ENCODE measurements around the gene SPATA12.

The SPATA12 gene

GRCh38 chr3:57053122-57053521 lies 7.3 kb upstream of the SPATA12 start:
- no peak for DNase-seq
- no peak for ATAC-seq

GRCh38 chr3:57057351-57057750 lies 3.1 kb upstream of the SPATA12 start:
- DNase-seq (no peak), ATAC-seq (no peak)

- DNase-seq = no peak
- ATAC-seq = no peak
These were observed 1.1 kb upstream of the SPATA12 start for GRCh38 chr3:57059411-57059810.

- DNase-seq (no peak), ATAC-seq (no peak)
These were observed 1.1 kb downstream of the SPATA12 start for GRCh38 chr3:57061556-57061955.

- peak; percentile 19 for ATAC-seq
- no peak for DNase-seq
These were observed 1.7 kb downstream of the SPATA12 start for GRCh38 chr3:57062101-57062631.

- DNase-seq = no peak
- ATAC-seq = no peak
These were observed 2.6 kb downstream of the SPATA12 start for GRCh38 chr3:57063032-57063431.

- DNase-seq (no peak), ATAC-seq (no peak)
These were observed 3.5 kb downstream of the SPATA12 start for GRCh38 chr3:57064001-57064400.

GRCh38 chr3:57064572-57064971 lies 4.1 kb downstream of the SPATA12 start:
- ATAC-seq = no peak
- no peak for DNase-seq

- ATAC-seq = no peak
- DNase-seq = no peak
These were observed 5.1 kb downstream of the SPATA12 start for GRCh38 chr3:57065588-57065987.

- ATAC-seq = no peak
- no peak for DNase-seq
These were observed 6.0 kb downstream of the SPATA12 start for GRCh38 chr3:57066471-57066870.

GRCh38 chr3:57068437-57069089 lies 8.1 kb downstream of the SPATA12 start:
- DNase-seq (peak; percentile 23), ATAC-seq (peak; percentile 93)

GRCh38 chr3:57069503-57069902 lies 9.0 kb downstream of the SPATA12 start:
- no peak for DNase-seq

GRCh38 chr3:57073628-57074027 lies 13.2 kb downstream of the SPATA12 start:
- DNase-seq (no peak), ATAC-seq (no peak)

More at GRCh38 chr3:57069503-57069902, 9.0 kb downstream of the SPATA12 start:
- ATAC-seq = no peak

GRCh38 chr3:57074135-57074534 lies 13.7 kb downstream of the SPATA12 start:
- DNase-seq = no peak
- ATAC-seq = no peak

GRCh38 chr3:57076422-57076951 lies 16.0 kb downstream of the SPATA12 start:
- DNase-seq (no peak), ATAC-seq (no peak)

- DNase-seq (no peak), ATAC-seq (peak; percentile 6)
These were observed 17.3 kb downstream of the SPATA12 start for GRCh38 chr3:57077630-57078343.

GRCh38 chr3:57078344-57078634 lies 17.8 kb downstream of the SPATA12 start:
- ATAC-seq = no peak
- peak; percentile 37 for DNase-seq

- ATAC-seq = peak; percentile 42
- peak; percentile 26 for DNase-seq
These were observed 18.4 kb downstream of the SPATA12 start for GRCh38 chr3:57078635-57079473.

GRCh38 chr3:57079474-57079831 lies 19.0 kb downstream of the SPATA12 start:
- no peak for DNase-seq
- no peak for ATAC-seq

- DNase-seq (no peak), ATAC-seq (no peak)
These were observed 19.7 kb downstream of the SPATA12 start for GRCh38 chr3:57080171-57080570.

GRCh38 chr3:57081173-57081572 lies 20.7 kb downstream of the SPATA12 start:
- DNase-seq (no peak), ATAC-seq (no peak)

GRCh38 chr3:57082481-57082880 lies 22.0 kb downstream of the SPATA12 start:
- no peak for DNase-seq
- ATAC-seq = no peak

All from stimulated activated naive CD8-positive, alpha-beta T cell treated with anti-CD3 and anti-CD28 coated beads, Interleukin-15, Interleukin-2, amounts not matched to agents 100 U/mL and 50 U/mL, for 24 hours (primary cell).